ENCODE data around the gene NANOGP8.

Gene NANOGP8

GRCh38 chr15:35060591-35060990 is 24.5 kb downstream of the NANOGP8 start:
- Mint-ChIP-seq H3K27me3 (no peaks in the 10 kb centered on the region), H3K4me3 (no peak overlapping the region), H3K36me3 (no peaks in the 10 kb centered on the region), H3K9me3 (no peaks in the 10 kb centered on the region), H3K4me1 (no peaks in the 10 kb centered on the region), H3K27ac (no peak overlapping the region)
- CTCF ChIA-PET: no interaction called here
- DNase-seq: no peak

GRCh38 chr15:35058534-35059054 is 26.5 kb downstream of the NANOGP8 start:
- Mint-ChIP-seq H3K36me3 (no peaks in the 10 kb centered on the region), H3K4me1 (no peaks in the 10 kb centered on the region), H3K27ac (no peak overlapping the region), H3K27me3 (no peaks in the 10 kb centered on the region), H3K9me3 (no peaks in the 10 kb centered on the region), H3K4me3 (no peak overlapping the region)
- DNase-seq: no peak
- CTCF ChIA-PET: no interaction called here

- CTCF ChIA-PET: interaction anchor here (0.6 kb wide), 1 partner anchor 989 kb away, joined by 4 read pairs; no protein-coding TSS in a partner anchor
- DNase-seq: no peak
- Mint-ChIP-seq H3K4me3 (no peak overlapping the region), H3K36me3 (no peaks in the 10 kb centered on the region), H3K9me3 (no peaks in the 10 kb centered on the region), H3K27ac (no peak overlapping the region), H3K27me3 (no peaks in the 10 kb centered on the region), H3K4me1 (no peaks in the 10 kb centered on the region)
Measured at GRCh38 chr15:35055416-35056105, 29.5 kb downstream of the NANOGP8 start.

DNA sequence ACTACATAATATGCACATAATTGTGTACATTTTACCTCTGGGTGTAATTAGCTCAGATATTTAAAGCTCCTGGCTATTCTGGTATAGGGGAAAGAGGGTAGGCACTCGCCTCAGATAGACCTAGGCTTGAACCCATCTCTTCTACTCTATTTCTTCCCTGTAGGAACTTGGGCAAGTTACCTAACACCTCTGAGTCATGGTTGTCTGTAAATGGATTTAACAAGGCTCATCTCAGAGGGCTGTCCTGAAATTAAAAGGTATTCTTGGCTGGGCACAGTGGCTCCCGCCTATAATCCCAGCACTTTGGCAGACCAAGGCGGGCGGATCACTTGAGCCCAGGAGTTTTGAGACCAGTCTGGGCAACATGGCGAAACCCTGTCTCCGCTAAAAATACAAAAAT is 30.7 kb downstream of the NANOGP8 start:
- Mint-ChIP-seq H3K27ac (no peak overlapping the region), H3K4me1 (no peaks in the 10 kb centered on the region), H3K27me3 (no peaks in the 10 kb centered on the region), H3K4me3 (no peak overlapping the region), H3K9me3 (no peaks in the 10 kb centered on the region), H3K36me3 (no peaks in the 10 kb centered on the region)
- CTCF ChIA-PET: no interaction called here
- no peak for DNase-seq

GRCh38 chr15:35047996-35048395 is 37.1 kb downstream of the NANOGP8 start:
- CTCF ChIA-PET: no interaction called here
- Mint-ChIP-seq H3K27ac (no peak overlapping the region), H3K4me1 (no peaks in the 10 kb centered on the region), H3K27me3 (no peaks in the 10 kb centered on the region), H3K9me3 (no peaks in the 10 kb centered on the region), H3K4me3 (no peak overlapping the region), H3K36me3 (no peaks in the 10 kb centered on the region)
- DNase-seq: no peak

- H3K9me3 Mint-ChIP-seq: no peaks in the 10 kb centered on the region
- no peaks in the 10 kb centered on the region for H3K36me3 Mint-ChIP-seq
- H3K27me3 Mint-ChIP-seq: no peaks in the 10 kb centered on the region
- CTCF ChIA-PET: no interaction called here
- DNase-seq: no peak
- H3K4me3 Mint-ChIP-seq: no peak overlapping the region
- H3K27ac Mint-ChIP-seq: no peak overlapping the region
- H3K4me1 Mint-ChIP-seq: no peaks in the 10 kb centered on the region
Measured at GRCh38 chr15:35047528-35047927, 37.6 kb downstream of the NANOGP8 start.

GRCh38 chr15:35043373-35044095 is 41.6 kb downstream of the NANOGP8 start:
- H3K27ac Mint-ChIP-seq: no peak overlapping the region
- no peaks in the 10 kb centered on the region for H3K27me3 Mint-ChIP-seq
- CTCF ChIA-PET: interaction anchor here (0.6 kb wide), 1 partner anchor 50 kb away, joined by 3 read pairs; no protein-coding TSS in a partner anchor
- H3K36me3 Mint-ChIP-seq: no peaks in the 10 kb centered on the region
- H3K4me1 Mint-ChIP-seq: no peaks in the 10 kb centered on the region
- H3K9me3 Mint-ChIP-seq: no peaks in the 10 kb centered on the region
- no peak overlapping the region for H3K4me3 Mint-ChIP-seq
- DNase-seq: no peak

DNA sequence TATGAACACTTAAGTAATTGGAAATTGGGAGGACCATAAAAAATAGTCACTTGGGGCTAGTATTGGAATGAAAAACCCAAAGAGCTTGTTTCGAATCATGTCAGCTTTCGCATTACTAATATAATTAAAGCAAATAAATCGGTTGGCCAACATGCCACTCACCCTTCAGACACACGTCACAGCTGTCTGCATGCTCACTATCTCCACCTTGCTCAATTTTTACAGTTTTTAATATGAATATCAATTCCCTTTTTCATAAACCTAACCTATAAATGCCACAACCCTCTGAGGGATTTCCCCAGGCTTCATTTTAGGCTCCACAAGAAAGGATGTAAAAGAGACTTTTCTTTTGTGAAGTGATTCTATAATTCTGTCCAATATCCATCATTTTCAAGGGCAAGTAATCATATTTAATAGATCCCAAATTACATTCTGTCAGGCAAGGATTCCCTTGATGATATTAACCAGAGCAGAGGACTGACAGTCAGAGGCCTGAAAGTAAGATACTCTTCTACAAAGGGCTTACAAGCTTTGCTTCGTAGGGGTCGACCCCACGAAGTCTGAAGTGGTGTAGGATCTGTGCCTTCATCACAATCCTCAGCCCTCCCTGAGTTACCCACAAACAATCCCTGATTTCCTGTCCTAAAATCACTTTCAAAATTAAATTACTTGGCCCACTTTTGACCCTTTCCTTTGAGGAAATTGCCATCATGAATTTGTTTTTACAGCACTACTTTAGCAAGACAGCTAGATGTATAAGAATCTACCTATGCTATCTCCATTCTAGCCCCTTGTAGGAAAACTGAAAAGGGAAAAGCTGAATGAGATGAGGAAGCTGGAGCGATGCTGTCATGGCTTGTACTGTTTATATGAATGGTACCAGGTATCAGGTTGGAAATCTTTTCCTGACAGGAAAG is 44.5 kb downstream of the NANOGP8 start:
- no peak for DNase-seq
- H3K27ac Mint-ChIP-seq: no peak overlapping the region
- no peaks in the 10 kb centered on the region for H3K9me3 Mint-ChIP-seq
- H3K36me3 Mint-ChIP-seq: no peaks in the 10 kb centered on the region
- CTCF ChIA-PET: no interaction called here
- H3K4me1 Mint-ChIP-seq: no peaks in the 10 kb centered on the region
- H3K27me3 Mint-ChIP-seq: no peaks in the 10 kb centered on the region
- no peak overlapping the region for H3K4me3 Mint-ChIP-seq

- CTCF ChIA-PET: no interaction called here
- no peak for DNase-seq
- Mint-ChIP-seq H3K4me1 (no peaks in the 10 kb centered on the region), H3K27ac (no peak overlapping the region), H3K36me3 (no peaks in the 10 kb centered on the region), H3K27me3 (no peaks in the 10 kb centered on the region), H3K4me3 (no peak overlapping the region), H3K9me3 (no peaks in the 10 kb centered on the region)
Measured at GRCh38 chr15:35038626-35039451, 46.3 kb downstream of the NANOGP8 start.

Measured in activated naive CD4-positive, alpha-beta T cell treated with anti-CD3 and anti-CD28 coated beads, Interleukin-2, amount 10 ng/mL, durations not matched to agents 7 days and 5 days (primary cell).